ENCODE results near the gene AKR1A1.
"Not testable (repeated sequence)": the region's sequence is repeated elsewhere in the genome, so short reads cannot be mapped to it uniquely, and the experiment has no call there.

AKR1A1 gene

GRCh38 chr1:45570631-45571030, 20.0 kb downstream of the AKR1A1 start:
- DNase-seq = no peak

- no peak for DNase-seq
Measured at GRCh38 chr1:45573231-45573804, 22.7 kb downstream of the AKR1A1 start.

GRCh38 chr1:45574105-45574626, 23.5 kb downstream of the AKR1A1 start:
- no peak for DNase-seq

- peak; percentile 98 for DNase-seq
Measured at GRCh38 chr1:45583264-45583665, 32.6 kb downstream of the AKR1A1 start.

GRCh38 chr1:45583666-45584350, 33.2 kb downstream of the AKR1A1 start, which contains the start of gene NASP:
Gene NASP (plus strand): TSS chr1:45584041. CDS start chr1:45584147, 106 bp downstream.
- peak; percentile 75 for DNase-seq

- peak; percentile 96 for DNase-seq
Measured at GRCh38 chr1:45584351-45585109, 33.9 kb downstream of the AKR1A1 start.

- DNase-seq = no peak
Measured at GRCh38 chr1:45585110-45585426, 34.4 kb downstream of the AKR1A1 start.

- no peak for DNase-seq
Measured at GRCh38 chr1:45585496-45586075, 35.0 kb downstream of the AKR1A1 start.

GRCh38 chr1:45586769-45587168, 36.1 kb downstream of the AKR1A1 start:
- no peak for DNase-seq

GRCh38 chr1:45589861-45590260, 39.2 kb downstream of the AKR1A1 start:
- no peak for DNase-seq

GRCh38 chr1:45594412-45594811, 43.8 kb downstream of the AKR1A1 start:
- DNase-seq = no peak

GRCh38 chr1:45596765-45597164, 46.1 kb downstream of the AKR1A1 start:
- not testable (repeated sequence) for DNase-seq

GRCh38 chr1:45604239-45604638, 53.6 kb downstream of the AKR1A1 start:
- DNase-seq = no peak

GRCh38 chr1:45607404-45608074, 56.9 kb downstream of the AKR1A1 start:
- no peak for DNase-seq

- DNase-seq = no peak
Measured at GRCh38 chr1:45608175-45609156, 57.8 kb downstream of the AKR1A1 start.

- DNase-seq = no peak
Measured at GRCh38 chr1:45610589-45611226, 60.1 kb downstream of the AKR1A1 start.

- DNase-seq = no peak
Measured at GRCh38 chr1:45612941-45613579, 62.4 kb downstream of the AKR1A1 start.

- no peak for DNase-seq
Measured at GRCh38 chr1:45615885-45616284, 65.3 kb downstream of the AKR1A1 start.

- DNase-seq = no peak
Measured at GRCh38 chr1:45617618-45618017, 67.0 kb downstream of the AKR1A1 start.

- no peak for DNase-seq
Measured at GRCh38 chr1:45619149-45619921, 68.7 kb downstream of the AKR1A1 start.
